Left lobe of liver (tissue), 2 donors: ENCODE results near the gene EDRF1. TPM values are rescaled to one million over a fixed set of nuclear protein-coding genes. Genes with fewer than 3 reads are reported as not detected.
"Not testable (repeated sequence)": the region's sequence is repeated elsewhere in the genome, so short reads cannot be mapped to it uniquely, and the experiment has no call there.

ENCODE experiments used
- ATAC-seq: fragments of 200-7000 bp; cut with Tn5 transposase; one replicate; pipeline ENCODE4 v1.9.1; 2020; ENCODE audit warnings: mild to moderate bottlenecking, moderate library complexity
- DNase-seq: peaks from one replicate; pipeline ENCODE4 v3.0.0-alpha.2; 2020; ENCODE audit warnings: low spot score
- total RNA-seq: library from RNA; stranded (reverse); gene quantifications from one replicate; pipeline ENCODE4 v1.2.1, GENCODE V29; 2021
- donor health status: DM: no; HTN: no; CAD: no; lungs with moderate emphysema.
- donor health status: DM: no; HTN: yes; CAD: no.

EDRF1 gene
- 5.7 TPM for total RNA-seq

DNA sequence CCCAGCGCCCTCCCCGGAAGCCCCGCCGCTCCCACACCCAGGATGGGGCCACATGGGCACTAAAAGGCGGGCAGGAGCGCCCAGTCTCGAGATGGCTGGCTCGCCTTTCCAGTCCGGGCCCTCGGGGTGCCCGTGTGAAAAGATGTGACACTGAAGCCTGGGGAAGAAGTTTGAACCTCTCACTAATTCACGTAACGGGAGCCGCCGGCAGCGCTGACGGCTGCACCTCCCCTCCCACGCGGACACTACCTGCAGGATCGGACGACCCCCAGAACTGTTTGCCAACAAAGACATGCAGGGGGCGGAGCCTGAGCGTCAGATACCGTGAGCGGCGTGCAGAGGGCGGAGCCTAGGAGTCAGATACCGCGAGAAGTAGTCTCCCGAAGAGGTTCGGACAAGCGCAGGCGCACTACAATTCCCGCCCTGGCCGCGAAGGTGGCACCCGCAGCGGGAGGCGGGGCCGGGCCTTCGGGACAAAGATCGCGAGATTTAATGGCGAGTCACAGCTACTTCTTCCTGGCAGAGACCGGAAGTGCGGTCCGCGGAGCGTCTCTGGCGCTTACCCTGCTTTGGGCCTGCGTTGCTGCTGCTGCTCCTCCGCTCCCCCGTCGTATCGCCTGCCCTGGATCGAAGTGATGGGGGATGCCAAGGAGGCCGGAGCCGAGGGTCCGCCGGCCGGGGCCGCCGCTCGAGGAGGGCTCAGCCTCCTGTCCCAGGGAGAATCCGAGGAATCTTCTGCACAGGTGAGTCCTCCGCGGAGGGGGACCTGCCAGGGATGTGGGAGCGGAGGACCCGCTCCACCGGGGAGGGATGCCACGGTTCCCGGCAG lies at the start of gene EDRF1:
Gene EDRF1 (plus strand): TSS at position 537 of the 829 bp plus-strand sequence. CDS start 99 bp downstream, at position 636.
- ATAC-seq: peak; percentile 98
- peak; percentile 99 for DNase-seq

GRCh38 chr10:125672884-125673283 lies 46.6 kb upstream of the EDRF1 start:
- DNase-seq (no peak), ATAC-seq (no peak)

DNA sequence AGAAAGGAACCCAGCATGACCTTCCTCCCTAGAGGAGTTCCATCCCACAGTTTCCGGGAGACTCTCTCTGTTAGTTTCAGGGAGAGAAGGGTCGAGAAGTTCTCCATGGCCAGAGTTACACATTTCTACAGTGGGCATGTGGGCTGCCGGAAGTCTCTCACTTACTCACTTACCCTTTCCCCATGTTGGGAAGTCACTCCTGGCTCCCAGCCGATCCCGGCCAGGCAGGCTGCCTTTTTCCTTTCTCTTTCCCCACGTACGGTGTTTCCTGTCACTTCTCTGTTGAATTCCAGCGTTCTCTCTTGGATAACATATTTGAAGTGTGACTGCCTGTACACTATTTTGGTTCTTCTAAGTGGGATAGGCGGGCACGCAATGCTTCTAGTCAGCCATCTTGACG lies 40.1 kb upstream of the EDRF1 start:
- ATAC-seq: no peak
- no peak for DNase-seq

GRCh38 chr10:125683063-125683462 lies 36.4 kb upstream of the EDRF1 start, which contains the start of gene TEX36:
TEX36 (minus strand) TSS chr10:125683163; CDS start chr10:125682989, 174 bp downstream.
- ATAC-seq (no peak), DNase-seq (no peak)

GRCh38 chr10:125683821-125684220 lies 35.7 kb upstream of the EDRF1 start:
- DNase-seq (no peak), ATAC-seq (no peak)

DNA sequence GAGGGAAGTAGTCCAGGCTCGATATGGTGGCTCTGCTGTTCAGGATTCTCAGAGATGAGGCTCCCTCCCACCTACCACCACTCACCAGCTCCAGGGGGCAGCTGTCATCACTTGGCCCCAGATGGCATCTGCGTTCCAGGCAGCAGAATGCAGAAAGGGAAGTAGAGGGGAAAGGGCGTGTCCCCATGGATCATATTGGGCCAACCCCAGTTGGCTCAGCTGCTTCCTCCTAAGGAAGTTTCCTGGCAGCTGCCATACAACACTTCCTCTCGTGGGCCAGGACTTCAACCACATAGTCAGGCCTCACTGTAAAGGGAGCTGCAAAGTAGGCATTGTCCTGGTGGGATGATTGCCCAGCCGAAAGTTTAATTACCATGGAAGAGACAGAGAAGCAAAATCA lies 34.9 kb upstream of the EDRF1 start:
- ATAC-seq (no peak), DNase-seq (no peak)

DNA sequence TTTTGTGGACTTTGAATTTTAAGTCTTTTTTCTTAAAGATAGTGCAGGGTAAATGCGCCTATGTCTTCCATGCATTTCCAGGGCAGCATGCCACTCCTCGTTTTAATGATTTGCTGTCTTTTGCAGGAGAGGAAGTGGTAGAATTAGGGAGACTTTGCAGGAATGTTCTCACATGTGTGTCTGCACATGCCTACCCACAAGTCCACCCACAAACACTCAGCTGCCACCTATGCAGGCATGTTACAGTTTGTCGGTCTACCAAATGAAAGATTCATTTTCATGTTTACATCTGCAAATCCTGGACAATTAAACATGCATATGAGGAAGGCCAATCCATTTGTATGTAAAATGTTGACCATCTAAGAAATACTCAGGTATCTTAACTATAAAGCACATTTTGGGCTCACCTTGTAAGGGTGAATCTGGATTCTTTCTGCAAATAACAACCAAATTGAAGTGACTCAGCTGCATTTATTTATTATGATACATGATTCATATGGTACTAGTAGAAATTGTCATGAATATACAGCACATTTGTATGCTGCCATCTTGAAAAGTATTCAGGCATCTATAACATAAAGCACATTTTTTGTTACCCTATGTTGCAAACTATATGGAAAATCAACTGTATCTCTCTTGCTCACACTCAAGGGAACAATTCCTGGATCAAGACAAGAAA lies 31.9 kb upstream of the EDRF1 start:
- DNase-seq: no peak
- no peak for ATAC-seq

GRCh38 chr10:125689955-125690569 lies 29.4 kb upstream of the EDRF1 start:
- DNase-seq (no peak), ATAC-seq (no peak)

GRCh38 chr10:125691160-125691981 lies 28.1 kb upstream of the EDRF1 start:
- ATAC-seq (no peak), DNase-seq (no peak)

GRCh38 chr10:125692196-125692595 lies 27.3 kb upstream of the EDRF1 start:
- no peak for DNase-seq
- ATAC-seq: no peak

GRCh38 chr10:125692601-125693523 lies 26.6 kb upstream of the EDRF1 start:
- no peak for ATAC-seq

GRCh38 chr10:125693524-125693847 lies 26.0 kb upstream of the EDRF1 start:
- no peak for ATAC-seq
- no peak for DNase-seq

More at GRCh38 chr10:125692601-125693523, 26.6 kb upstream of the EDRF1 start:
- no peak for DNase-seq

DNA sequence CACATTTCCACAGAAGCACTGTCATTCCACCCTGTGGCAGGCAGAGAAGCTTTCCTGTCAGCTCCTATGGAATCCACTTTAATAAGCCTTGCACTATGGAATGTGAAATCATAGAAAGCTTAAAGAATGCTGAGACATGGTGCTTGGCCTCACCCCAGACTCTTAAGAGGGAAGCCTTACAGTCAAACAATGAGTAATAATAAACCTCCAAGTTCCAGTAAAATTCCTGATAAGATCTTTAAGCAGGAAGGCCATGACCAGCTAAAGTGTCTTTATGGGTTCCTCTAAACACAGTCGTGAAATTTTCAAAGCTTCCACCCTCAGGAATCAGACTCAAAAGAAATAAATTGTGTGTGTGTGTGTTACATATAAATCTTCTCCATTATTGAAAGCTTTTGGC lies 24.6 kb upstream of the EDRF1 start:
- no peak for DNase-seq
- ATAC-seq: no peak

GRCh38 chr10:125696884-125697283 lies 22.6 kb upstream of the EDRF1 start:
- ATAC-seq, DNase-seq: not testable (repeated sequence)

GRCh38 chr10:125698481-125698998 lies 21.0 kb upstream of the EDRF1 start:
- ATAC-seq (no peak), DNase-seq (no peak)

- no peak for ATAC-seq
- DNase-seq: no peak
These were observed 19.9 kb upstream of the EDRF1 start for GRCh38 chr10:125699562-125700143.

DNA sequence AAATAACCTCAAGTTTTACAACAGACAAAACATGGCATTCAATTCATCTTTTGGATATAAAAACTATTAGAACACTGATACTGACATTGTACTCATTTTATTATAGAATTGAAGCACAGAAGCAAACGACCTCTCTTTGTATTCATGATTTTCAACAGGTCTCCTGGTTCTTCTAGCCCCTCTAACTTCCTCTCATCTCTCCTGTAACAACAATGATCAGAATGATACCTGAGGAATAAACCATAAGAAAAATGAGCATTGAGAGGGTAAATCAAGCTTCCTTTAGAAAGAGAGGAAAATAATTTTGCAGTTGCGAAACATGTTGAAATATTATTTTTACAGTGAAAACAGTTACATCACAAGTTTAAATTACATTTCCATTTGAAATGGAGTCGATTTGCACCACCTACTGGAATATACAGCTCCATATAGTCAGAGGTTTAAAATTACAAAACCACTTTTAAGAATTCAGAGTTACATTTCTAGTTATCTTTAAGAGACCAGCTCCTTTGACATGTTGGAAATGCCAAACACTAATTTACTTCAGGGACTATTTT lies 19.1 kb upstream of the EDRF1 start:
- ATAC-seq: no peak

GRCh38 chr10:125707541-125708468 lies 11.7 kb upstream of the EDRF1 start:
- DNase-seq (no peak), ATAC-seq (peak; percentile 44)

More for the DNA sequence above, 19.1 kb upstream of the EDRF1 start:
- no peak for DNase-seq
